Gastrocnemius medialis (tissue), 4 donors: ENCODE results near the gene CITED4.

Experiments
- CTCF ChIP-seq, 5 experiments: fragments of 450-650 bp in 3 of 5; fragments of 200-600 bp in 2 of 5; sonication (generic) in 2 of 5; IDR thresholded peaks in 4 of 5; conservative IDR thresholded peaks in 1 of 5; 1 replicate in 4 of 5; 2 replicates in 1 of 5; pipeline ENCODE4 v1.5.1; 2016 to 2019; ENCODE audit warnings: antibody characterized with exemption in 5 of 5, mild to moderate bottlenecking in 3 of 5, moderate library complexity in 3 of 5
- POLR2A ChIP-seq, 2 donors: fragments of 450-650 bp; IDR thresholded peaks; one replicate each; pipeline ENCODE4 v1.6.1; 2017; ENCODE audit warnings: antibody characterized with exemption in 2 of 2, mild to moderate bottlenecking in 2 of 2, moderate library complexity in 2 of 2

- TF ChIP-seq CTCF (IDR thresholded peaks at IDR 0.05 in 4 of 5, conservative IDR thresholded peaks at IDR 0.05 in 1 of 5) (no peak), POLR2A (IDR thresholded peaks at IDR 0.05) (no peak)
Measured at GRCh38 chr1:40817791-40818263, 44.3 kb downstream of the CITED4 start.
